HG03175 (cell line): ENCODE data around the gene ATP5F1D.

Experiments
- ATAC-seq: cut with Tn5 transposase; IDR thresholded peaks from one replicate; pipeline ENCODE4 v1.9.1; 2021; ENCODE audit warnings: mild to moderate bottlenecking, moderate library complexity; ENCODE audit not compliant: unreplicated experiment

The ATP5F1D gene

DNA sequence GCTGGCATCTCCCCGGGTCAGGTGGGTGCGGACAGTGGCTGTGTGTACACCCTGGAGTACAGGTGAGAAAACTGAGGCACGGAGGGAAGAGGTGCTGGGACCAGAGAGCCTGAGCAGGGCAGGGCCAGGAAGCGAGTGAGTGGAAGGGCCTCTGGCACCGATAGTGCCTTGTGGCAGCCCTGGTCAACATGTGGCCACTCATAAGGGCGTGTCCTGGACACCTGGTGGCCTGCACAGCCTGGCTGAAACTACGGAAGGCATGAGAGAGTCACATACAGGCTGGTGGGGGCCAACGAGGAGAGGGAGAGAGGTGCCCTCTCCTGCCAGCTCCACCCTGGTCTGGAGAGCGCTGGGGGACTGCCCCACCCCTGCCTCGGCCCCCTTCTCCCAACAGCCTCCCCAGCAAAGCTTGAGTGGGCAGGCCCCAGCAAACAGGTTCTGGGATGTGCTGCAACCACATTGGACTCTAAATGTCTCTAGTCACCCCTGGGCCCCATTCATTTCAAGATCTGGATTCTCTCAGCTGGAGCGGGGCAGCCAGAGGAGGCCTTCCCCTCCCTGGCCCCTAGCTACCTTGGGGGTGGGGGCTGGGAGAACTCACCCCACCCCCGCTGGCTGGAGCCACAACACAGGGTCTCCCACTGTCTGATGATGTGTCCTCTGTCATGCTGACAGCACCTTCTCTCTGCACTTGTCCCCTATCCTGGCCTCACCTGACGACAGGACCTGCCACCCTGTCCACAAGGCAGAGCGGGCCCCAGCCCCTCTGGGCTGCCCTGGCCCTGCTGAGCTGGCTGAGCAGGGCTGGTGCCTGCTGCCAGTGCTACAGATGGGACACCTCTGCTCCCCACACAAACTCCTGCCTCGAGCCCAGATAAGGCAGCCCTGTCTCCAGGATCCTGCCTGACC, 9.6 kb upstream of the ATP5F1D start:
- ATAC-seq, result no peak

DNA sequence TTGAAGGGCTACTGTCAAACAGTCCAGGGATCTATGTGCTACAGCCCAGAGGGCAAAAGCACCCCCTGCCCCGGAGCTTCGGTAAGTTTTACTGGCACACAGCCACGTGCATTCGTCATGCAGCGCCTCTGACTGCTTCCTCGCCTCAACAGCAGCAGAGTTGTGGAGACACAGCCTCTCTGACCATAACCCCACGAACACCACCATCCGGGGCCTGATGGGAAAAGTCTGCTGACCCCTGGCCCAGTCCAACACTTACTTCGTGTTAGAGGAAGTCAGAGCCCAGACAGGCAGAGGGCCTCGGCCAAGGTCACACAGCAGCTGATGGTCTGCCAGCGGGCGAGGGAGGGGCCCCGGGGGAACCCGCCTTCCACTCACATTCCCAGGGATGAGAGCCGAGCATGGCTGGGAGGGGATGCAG, 8.9 kb upstream of the ATP5F1D start:
- no peak for ATAC-seq

DNA sequence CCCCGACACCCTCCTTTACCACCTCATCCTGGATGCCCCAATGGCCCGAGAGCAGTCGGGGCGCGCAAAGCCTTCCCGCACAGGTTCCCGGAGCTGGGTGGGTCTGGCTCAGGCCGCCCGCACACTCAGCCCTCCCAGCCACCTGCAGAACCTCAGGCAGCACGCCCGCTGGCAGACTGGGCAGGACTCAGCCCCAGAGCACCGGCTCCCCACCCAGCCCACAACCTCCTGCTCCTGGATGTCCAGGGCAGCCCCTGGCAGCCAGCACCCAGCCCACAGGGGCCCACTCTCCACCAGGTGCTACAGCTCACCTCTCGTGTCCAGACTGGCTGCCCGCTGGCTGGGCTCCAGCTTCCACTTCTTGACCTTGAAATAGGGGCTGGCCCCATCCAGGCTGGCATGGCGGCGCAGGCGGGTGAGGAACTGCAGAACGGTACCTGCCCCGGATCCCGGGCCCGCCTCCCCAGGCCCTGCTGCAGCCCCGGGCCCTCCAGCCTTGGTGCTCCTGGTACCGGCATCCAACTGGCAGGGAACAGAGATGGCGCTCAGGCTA, 8.4 kb upstream of the ATP5F1D start:
- no peak for ATAC-seq

DNA sequence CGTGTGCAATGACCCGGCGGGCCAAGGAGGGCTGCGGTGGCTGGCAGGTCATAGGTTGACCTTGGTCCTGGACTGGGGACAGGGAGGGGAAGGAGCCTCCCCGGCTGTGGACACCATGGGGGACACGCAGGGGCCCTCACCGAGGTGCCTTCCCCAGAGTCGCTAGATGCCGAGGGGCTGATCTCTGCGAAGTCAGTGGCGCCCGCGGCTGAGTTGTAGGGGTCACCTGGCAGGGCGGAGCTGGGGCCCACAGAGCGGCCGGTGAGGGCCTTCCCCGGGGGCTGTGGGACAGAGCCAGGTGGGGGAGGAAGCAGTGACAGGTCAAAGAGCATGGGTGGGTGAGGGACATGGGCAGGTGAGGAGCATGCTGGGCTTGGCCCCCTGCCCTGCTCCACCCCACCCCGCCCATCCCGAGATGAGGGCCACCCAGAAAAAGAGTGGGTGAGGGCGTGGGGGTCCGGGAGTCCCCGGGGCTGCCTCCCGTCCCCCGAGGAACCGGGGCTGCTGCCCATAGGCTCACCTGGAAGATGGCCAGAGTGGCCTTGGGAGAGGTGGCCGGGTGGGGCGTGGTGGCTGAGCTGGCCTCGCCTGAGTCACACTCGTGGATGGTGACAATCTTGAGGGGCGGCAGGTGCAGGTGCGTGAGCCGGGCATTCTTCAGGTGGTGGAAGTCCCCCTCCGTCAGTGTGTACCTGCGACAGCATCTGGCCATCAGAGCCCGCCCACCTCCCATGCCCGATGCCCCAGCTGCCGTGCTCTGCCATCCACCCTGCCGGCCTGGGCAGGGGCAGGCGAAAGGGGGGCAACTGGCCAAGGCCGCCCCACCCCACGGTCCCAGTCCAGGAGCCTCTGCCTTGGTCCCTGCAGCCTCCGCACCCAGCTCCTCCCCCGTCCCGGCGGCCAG, 7.2 kb upstream of the ATP5F1D start:
- no peak for ATAC-seq

DNA sequence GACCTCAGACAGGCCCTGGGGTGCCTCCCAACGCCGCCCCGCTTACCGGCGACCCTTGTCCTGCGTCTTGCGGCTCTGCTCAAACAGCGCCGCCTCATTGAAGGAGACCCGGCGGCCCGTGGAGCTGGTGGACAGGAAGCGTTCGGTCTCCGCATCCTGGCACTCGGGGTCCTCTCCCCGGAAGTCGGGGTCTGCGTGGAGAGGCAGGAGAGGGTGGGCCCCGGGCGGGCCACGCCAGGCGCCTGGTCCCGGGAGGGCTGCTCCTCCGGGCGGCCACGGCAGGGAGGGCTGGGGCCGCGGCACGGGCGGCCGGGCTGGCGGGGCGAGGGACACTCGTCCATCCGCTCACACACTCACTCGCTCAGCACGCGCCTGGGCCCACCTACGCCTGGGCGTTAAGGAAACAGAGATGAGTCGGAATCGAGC, 6.6 kb upstream of the ATP5F1D start:
- no peak for ATAC-seq

DNA sequence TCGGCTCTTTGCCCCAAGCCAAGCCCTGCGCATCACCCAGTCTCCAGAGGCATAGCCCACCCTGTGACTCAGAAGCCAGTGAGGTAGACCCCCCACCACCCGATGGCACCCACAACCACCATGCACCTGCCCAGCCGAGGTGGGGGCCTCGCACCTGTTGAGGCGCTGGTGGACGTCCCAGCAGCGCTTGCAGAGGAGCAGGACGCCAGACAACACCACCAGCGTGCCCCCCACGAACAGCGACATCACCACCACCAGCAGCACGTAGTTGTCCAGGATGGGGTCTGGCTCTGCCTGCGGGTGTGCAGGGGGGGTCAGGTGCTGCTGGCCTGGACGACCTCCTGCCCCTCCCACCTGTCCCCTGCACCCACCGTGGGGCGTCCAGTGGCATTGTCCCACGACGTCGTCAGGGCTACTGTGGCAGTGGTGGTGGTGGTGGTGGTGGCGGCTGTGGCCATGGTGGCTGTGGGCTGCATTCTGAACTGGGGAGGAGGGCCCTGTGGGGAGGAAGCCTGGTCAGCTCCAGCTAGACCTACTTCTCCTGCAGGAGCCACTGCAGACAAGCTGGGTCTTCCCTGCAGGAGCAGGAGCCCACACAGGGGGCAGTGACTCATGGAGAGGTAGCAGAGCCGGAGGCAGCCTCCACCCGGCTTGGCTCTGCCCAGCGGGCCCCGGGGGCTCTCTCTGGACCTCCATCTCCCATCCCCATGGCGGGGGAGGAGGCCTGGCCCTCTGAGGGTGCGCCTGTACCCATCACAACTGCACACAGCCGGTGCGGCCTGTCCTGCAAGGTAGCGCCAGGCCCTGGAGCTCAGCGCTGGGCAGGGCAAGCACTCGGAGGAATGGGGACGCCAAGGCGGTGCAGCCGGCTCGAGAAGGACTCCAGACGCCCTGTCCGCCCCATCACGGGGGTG, 5.7 kb upstream of the ATP5F1D start:
- ATAC-seq, result no peak

DNA sequence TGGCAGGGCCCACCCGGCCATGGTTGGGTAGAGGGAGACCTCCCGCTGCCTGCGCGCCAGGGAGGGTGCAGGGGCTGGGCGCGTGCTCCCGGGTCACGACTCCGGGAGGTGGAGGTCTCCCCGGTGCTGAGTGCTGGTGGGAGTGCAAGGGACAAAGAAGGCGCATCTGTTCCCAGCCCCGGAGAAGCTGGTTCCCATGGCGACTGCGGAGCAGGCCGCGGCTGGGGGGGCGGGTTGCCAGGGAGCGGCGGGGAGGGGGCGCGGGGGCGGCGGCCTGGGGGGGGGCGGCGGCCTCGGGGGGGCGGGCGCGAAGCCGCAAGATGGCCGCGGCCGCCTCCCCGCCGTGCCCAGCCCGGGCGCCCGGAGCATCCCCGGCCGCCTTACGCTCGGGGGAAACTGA, 5.0 kb upstream of the ATP5F1D start:
- no peak for ATAC-seq

DNA sequence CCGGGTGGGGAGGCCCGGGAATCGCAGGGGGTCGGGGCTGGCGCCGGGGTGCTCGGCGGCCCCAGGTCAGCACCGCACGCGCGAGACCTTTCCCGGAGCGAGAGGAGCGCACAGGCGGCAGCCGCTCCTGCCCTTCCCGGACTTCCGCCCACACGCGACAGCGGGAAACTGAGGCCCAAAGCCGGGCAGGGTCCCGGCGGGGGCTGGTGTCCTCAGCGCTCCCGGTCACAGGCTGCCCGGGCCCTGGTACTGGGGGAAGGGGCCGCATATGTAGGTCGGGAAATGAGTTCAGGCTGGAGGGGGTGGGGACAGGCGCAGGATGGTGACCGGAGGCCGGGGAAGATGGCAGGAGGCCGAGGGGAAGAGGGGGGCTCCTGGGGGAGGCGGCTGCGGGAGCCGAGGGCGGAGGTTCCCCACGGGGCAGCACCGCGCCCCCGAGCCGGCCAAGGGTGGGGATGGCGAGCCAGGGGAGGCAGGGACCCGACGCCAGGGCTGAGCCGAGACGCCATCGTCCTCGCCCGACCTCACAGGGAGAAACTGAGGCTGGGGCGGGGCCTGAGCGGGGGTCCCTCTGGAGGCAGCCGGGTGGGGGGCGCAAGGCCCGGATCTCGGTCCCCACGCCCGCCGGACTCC, 4.4 kb upstream of the ATP5F1D start:
- ATAC-seq, result no peak

DNA sequence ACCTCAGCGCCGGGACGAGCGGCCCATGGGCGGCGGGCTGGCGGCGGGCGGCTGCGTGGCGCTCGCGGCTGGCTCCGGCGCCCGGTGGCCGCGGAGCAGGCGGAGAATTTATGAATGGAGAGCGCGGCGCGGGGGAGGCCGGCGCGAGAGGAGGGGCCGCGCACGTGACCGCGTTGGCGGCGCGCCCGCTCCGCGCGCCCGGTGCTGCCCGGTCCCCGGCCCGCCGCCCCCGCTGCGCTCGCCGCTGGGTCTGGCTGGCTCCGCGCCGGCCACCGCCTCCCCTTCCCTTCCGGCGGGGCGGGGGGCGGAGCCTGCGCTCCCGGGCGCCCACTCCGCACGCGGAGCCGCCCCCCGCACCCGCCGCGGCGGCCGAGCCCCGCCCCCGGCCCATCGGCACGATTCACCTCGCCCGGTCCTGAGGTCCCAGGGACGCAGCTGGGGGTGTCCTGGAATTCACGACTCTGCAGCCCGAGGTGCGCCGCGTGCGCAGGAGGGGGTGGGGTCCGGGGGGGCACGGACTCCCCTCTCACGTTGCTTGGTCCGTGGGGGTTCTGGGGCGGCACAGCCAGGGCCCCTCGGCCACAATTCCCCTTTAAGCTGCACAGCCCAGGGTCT, 3.7 kb upstream of the ATP5F1D start, which contains the start of gene CBARP:
Gene CBARP, minus strand, starts transcription at position 252 of the 615 bp plus-strand sequence. CDS start 1,905 bp downstream, outside the sequence.
- no peak for ATAC-seq

DNA sequence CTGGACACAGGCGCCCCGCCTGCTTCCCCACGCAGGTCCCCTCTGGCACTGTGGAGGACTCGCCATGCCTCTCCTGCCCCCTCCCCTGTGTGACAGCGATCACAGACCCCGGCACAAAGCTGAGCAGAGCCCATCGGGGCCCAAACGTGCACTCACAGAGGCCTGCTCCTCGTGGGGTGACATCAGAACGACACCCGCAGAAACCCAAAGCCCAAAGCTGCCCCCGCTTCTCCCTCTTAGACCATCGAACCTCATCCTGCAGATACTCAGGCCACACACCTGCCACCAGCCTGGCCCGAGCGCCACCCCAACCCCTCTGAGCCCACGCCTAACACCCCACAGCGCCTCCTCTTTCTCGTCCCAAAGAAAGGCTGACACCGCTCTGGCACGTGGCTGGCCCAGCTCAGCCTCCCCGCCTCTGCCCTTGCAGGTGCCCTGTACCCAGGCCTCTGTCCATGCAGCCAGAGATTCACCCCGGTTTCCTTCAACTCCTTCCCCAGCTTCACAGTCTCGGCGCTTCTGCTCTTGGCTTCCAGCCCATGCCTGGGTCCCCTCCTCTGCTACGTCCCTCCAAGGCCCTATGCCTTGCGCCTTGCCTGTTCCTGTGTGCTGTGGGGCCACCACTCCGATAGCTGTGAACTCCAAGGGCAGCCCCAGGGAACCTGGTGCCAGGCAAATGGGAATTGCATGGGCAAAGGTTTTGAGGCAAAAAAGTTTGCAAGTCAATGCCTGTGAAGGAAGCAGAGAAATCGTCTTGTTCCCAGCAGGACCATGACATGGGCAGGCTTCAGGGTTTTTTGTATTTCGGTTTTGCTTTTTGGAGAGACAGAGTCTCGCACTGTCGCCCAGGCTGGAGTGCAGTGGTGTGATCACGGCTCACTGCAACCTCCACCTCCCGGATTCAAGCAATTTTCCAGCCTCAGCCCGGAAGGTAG, 2.9 kb upstream of the ATP5F1D start:
- ATAC-seq, result no peak

DNA sequence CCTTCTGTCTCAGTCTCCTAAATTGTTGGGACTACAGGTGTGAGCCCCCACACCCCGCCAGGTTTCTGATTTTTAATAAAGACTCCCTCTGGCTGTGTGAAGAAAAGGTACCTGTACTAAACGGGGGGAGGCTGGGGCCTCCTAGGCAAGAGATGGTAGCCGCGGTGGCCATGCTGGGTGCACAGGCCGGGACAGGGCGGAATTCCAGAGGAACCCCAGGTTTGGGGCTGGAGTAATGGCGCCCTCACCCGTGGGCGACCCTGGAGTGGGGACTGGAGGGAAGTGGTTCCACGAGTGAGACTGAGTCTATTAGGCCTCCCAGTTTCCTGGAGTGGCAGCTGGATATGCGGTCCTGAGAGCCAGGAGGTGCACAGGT, 2.1 kb upstream of the ATP5F1D start:
- ATAC-seq, result no peak

DNA sequence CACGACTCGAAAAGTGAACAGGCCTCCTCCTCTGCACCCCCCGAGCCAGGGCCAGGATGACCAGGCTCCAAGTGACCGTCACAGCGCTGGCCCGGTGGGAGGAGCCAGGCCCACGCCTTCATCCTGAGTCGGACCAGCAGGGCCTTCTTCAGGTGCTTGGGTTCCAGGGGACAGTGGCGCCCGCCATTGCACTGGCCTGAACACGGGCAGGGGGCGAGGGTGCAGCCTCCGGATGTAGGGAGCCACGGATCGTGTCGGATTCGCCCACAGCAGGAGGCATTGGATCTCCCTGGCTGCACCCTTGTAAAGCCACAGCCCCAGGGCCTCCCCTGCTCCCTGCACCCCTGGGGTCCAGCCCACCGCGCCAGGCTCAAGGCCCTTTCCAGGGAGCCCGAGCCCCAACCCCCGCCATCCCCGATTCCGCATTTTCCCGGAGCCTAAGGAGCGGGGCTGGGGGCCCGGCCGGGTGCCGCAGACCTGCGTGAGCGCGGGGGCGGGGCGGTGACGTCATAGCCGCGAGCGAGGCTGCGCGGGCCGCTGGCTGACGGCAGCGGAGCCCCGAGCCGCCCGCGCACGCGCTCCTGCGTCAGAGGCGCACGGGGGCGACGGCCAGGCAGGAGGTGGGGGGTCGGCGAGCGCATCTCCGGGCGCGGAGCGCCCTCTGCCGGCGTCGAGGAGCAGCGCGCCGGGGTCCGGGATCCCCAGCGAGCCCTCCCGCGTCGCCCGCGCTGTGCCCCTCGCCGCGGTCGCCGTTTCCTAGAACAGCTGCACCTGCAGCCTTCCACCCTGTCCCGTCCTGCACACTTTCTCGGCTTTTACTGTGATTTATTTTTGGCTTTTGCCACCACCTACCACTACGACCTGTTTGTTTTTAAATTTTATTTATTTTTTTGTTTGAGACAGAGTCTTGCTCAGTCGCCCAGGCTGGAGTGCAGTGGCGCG, 1.5 kb upstream of the ATP5F1D start:
- ATAC-seq, result peak; percentile 43

DNA sequence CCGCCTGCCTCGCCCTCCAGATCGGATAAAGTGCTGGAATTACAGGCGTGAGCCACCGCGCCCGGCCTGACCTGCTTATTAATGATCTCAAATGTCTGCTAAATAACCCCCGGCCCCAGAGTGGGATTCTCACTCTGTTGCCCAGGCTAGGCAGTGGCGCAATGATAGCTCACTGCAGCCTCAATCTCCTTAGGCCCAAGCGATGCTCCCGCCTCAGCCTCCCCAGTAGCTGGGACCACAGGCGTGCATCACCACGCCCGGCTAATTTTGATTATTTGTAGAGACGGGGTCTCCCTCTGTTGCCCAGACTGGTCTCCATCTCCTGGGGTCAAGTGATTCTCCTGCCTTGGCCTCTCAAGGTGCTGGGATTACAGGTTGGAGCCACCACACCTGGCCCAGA, 626 bp upstream of the ATP5F1D start:
- no peak for ATAC-seq

DNA sequence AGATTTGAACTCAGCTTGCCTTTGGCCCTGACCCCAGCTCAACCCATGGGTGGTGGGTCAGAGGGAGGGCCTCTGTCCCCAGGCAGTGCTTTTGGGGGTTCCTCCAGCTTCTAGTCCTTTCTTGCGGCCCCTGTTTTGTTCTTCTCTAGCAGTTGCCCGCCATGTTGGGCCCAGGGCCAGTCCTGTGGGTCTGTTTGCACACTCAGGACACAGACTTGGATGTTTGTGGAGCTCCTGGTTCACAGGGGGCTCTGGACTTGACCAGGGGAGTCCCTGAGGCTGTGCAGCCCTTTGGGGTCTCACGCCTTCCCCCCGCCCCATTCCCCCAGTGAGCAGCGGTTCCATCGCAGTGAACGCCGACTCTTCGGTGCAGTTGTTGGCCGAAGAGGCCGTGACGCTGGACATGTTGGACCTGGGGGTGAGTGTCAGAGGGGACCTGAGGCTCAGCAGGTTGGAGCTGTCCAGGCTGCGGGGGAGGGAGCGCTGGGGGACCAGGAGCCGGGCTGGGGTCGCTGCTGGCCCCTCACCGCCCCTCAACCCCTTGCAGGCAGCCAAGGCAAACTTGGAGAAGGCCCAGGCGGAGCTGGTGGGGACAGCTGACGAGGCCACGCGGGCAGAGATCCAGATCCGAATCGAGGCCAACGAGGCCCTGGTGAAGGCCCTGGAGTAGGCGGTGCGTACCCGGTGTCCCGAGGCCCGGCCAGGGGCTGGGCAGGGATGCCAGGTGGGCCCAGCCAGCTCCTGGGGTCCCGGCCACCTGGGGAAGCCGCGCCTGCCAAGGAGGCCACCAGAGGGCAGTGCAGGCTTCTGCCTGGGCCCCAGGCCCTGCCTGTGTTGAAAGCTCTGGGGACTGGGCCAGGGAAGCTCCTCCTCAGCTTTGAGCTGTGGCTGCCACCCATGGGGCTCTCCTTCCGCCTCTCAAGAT, 2.5 kb downstream of the ATP5F1D start:
- peak; percentile 23 for ATAC-seq

DNA sequence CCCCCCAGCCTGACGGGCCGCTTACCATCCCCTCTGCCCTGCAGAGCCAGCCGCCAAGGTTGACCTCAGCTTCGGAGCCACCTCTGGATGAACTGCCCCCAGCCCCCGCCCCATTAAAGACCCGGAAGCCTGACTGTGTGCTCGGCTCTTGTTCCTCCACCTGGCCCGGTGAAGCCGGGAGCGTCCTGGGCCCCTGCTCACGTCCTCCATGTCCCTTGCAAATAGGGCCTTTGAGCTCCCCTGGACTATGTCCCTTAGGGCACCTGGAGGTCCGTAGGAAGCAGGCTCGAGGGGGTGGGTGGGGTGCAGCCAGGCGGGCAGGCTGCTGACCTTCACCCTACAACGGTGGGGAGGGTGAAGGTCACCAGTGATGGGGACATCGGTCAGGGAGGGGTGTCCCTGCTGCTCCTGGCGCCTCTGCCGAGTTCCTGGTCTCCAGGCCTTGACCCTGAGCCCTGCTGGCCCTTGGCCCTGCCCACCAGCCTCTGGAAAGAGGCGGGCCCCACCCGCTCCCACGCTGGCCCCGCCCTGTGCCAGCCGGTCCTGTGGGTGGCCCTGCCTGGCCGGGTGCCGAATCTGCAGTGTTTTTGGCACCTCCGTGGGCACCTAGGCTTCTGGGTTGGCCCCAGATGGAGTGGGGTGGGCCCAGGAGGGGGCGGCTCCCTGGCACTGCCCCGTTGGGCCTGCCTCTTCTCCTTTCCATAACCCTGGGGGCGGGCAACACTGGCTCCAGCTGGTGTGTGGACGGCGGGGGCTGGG, 3.3 kb downstream of the ATP5F1D start:
- no peak for ATAC-seq
